NCI-H226 (cell line): ENCODE measurements around the gene OR52W1.
A peak's percentile ranks its signal among the peaks of the same experiment; 100 is the strongest.

Experiments
- DNase-seq: peaks from one replicate; pipeline ENCODE4 v3.0.0-alpha.2; 2015

The OR52W1 gene

GRCh38 chr11:6199174-6199810 lies at the start of gene OR52W1:
TSS of gene OR52W1 (plus strand) at chr11:6199224. CDS start at chr11:6199224, 0 bp downstream.
- no peak for DNase-seq

- DNase-seq: no peak
These were observed 47.9 kb upstream of the OR52W1 start for GRCh38 chr11:6151117-6151516.

- DNase-seq: no peak
These were observed 46.9 kb upstream of the OR52W1 start for GRCh38 chr11:6152126-6152525.

- no peak for DNase-seq
These were observed 42.2 kb upstream of the OR52W1 start for GRCh38 chr11:6156628-6157359.

GRCh38 chr11:6170226-6170625 lies 28.8 kb upstream of the OR52W1 start, which contains the start of gene OR52B2:
TSS of gene OR52B2 (minus strand) at chr11:6170326. CDS start at chr11:6170326, 0 bp downstream.
- DNase-seq: no peak

- no peak for DNase-seq
These were observed 23.6 kb upstream of the OR52W1 start for GRCh38 chr11:6175440-6175839.

GRCh38 chr11:6191742-6192141 lies 7.3 kb upstream of the OR52W1 start:
- no peak for DNase-seq

- peak; percentile 14 for DNase-seq
These were observed 4.9 kb upstream of the OR52W1 start for GRCh38 chr11:6194065-6194581.

GRCh38 chr11:6196396-6196795 lies 2.6 kb upstream of the OR52W1 start:
- no peak for DNase-seq

GRCh38 chr11:6197466-6198200 lies 1.4 kb upstream of the OR52W1 start:
- no peak for DNase-seq

- DNase-seq: no peak
These were observed 2.0 kb downstream of the OR52W1 start for GRCh38 chr11:6200975-6201374.

- DNase-seq: peak; percentile 12
These were observed 2.5 kb downstream of the OR52W1 start for GRCh38 chr11:6201481-6201880.

GRCh38 chr11:6202041-6202440 lies 3.0 kb downstream of the OR52W1 start:
- DNase-seq: no peak

- DNase-seq: no peak
These were observed 4.3 kb downstream of the OR52W1 start for GRCh38 chr11:6203327-6203726.

- no peak for DNase-seq
These were observed 5.7 kb downstream of the OR52W1 start for GRCh38 chr11:6204706-6205105.

GRCh38 chr11:6205366-6205765 lies 6.3 kb downstream of the OR52W1 start, which contains the start of gene C11orf42:
TSS of gene C11orf42 (plus strand) at chr11:6205557. CDS start at chr11:6205616, 59 bp downstream.
- no peak for DNase-seq

- DNase-seq: no peak
These were observed 7.6 kb downstream of the OR52W1 start for GRCh38 chr11:6206456-6207180.

- DNase-seq: no peak
These were observed 10.8 kb downstream of the OR52W1 start for GRCh38 chr11:6209801-6210200.

- no peak for DNase-seq
These were observed 11.4 kb downstream of the OR52W1 start for GRCh38 chr11:6210274-6210955.

- no peak for DNase-seq
These were observed 15.5 kb downstream of the OR52W1 start for GRCh38 chr11:6214530-6214929.

- no peak for DNase-seq
These were observed 17.5 kb downstream of the OR52W1 start for GRCh38 chr11:6216501-6216900.

GRCh38 chr11:6217722-6218121 lies 18.7 kb downstream of the OR52W1 start:
- no peak for DNase-seq
